Endodermal cell (in vitro differentiated cells): ENCODE data around the gene CCT6B. TPM values are rescaled to one million over a fixed set of nuclear protein-coding genes. Genes with fewer than 3 reads are reported as not detected.

Experiments used
- DNase-seq: peaks from one replicate; pipeline ENCODE4 v3.0.0-alpha.2; 2017
- H3K27ac ChIP-seq: 2 replicates; pipeline ENCODE4 v1.5.1; 2013; ENCODE audit warnings: mild to moderate bottlenecking, low read depth, low read length, moderate library complexity
- H3K27me3 ChIP-seq: 2 replicates; pipeline ENCODE4 v1.6.1; 2013; ENCODE audit warnings: mild to moderate bottlenecking, low read length, moderate library complexity; ENCODE audit not compliant: insufficient read depth, control insufficient read depth, poor library complexity, severe bottlenecking
- H3K36me3 ChIP-seq: 2 replicates; pipeline ENCODE4 v1.7.0; 2013; ENCODE audit warnings: mild to moderate bottlenecking, low read length, moderate library complexity; ENCODE audit not compliant: control insufficient read depth, insufficient read depth
- H3K4me1 ChIP-seq: one replicate; pipeline ENCODE4 v1.7.0; 2013; ENCODE audit warnings: low read length; ENCODE audit not compliant: control insufficient read depth, insufficient read depth
- H3K4me3 ChIP-seq: 2 replicates; pipeline ENCODE4 v1.5.1; 2013; ENCODE audit warnings: mild to moderate bottlenecking, low read length, moderate library complexity
- H3K9ac ChIP-seq: 2 replicates; pipeline ENCODE4 v1.6.1; 2013; ENCODE audit warnings: mild to moderate bottlenecking, low read length, moderate library complexity; ENCODE audit not compliant: poor library complexity, severe bottlenecking; ENCODE audit errors: extremely low read depth
- H3K9me3 ChIP-seq: 2 replicates; pipeline ENCODE4 v1.6.1; 2013; ENCODE audit warnings: mild to moderate bottlenecking, low read length, moderate library complexity; ENCODE audit not compliant: control insufficient read depth
- H3K27ac Mint-ChIP-seq: 2 replicates; pipeline ENCODE4 v1.8.0; 2020; ENCODE audit warnings: mixed read lengths
- H3K27me3 Mint-ChIP-seq: 2 replicates; pipeline ENCODE4 v1.8.0; 2021; ENCODE audit warnings: mild to moderate bottlenecking, mixed read lengths; ENCODE audit not compliant: insufficient read depth
- H3K36me3 Mint-ChIP-seq: 2 replicates; pipeline ENCODE4 v1.8.0; 2020; ENCODE audit warnings: low read depth, mixed read lengths
- H3K4me1 Mint-ChIP-seq: 2 replicates; pipeline ENCODE4 v1.8.0; 2020; ENCODE audit warnings: mixed read lengths
- H3K4me3 Mint-ChIP-seq: 2 replicates; pipeline ENCODE4 v1.8.0; 2020; ENCODE audit warnings: mild to moderate bottlenecking, moderate library complexity, mixed read lengths
- H3K9me3 Mint-ChIP-seq: 2 replicates; pipeline ENCODE4 v1.8.0; 2020; ENCODE audit warnings: mild to moderate bottlenecking, mixed read lengths
- WGBS, 2 experiments: methylation state at CpG; one replicate each; pipeline versions ENCODE4 v1.1.5 to v1.1.7; 2013; ENCODE audit warnings: missing lambda C conversion rate in 2 of 2, mixed read lengths in 1 of 2; ENCODE audit not compliant: insufficient coverage in 1 of 2, insufficient read length in 1 of 2; 5-methylcytosine and 5-hydroxymethylcytosine counted together
- total RNA-seq, 2 donors: library from RNA; stranded (reverse); fragmentation: NEBNext Ultra II Directional in 1 of 2; extraction: Animal tissue kit (Norgen Biotek cat#: 25700) in 1 of 2; gene quantifications; 2 replicates in 1 of 2; 3 replicates in 1 of 2; pipeline ENCODE4 v1.2.1, GENCODE V29; 2021
- TF ChIP-seq, protein P1 (sequence below): fragments of 200-600 bp; sonication (generic); conservative IDR thresholded peaks from 2 replicates; pipeline ENCODE4 v1.5.0; 2021; ENCODE audit warnings: antibody characterized with exemption, mild to moderate bottlenecking

CCT6B gene
- total RNA-seq, 2 donors from 2014 or later: 0.88 to 2.8 TPM

DNA sequence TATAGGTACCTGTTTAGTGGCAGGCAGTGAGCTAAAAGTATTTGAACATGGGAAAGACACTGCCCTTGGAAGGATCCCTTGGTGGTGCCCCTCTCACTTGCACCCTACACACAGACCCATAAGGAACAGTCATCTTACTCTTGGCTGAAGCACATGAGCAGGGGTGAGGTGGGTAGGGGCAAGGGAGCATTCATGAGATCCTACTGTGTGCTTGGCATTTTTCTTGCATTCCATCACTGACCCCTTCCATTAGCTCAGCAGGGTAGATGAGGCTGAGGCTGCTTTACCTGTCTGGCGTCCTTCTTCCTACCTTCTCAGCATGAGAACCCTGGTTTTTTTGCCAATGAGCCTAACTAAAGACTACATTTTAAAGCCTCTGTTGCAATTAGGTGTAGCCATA lies 48.3 kb downstream of the CCT6B start:
- Mint-ChIP-seq H3K27ac (no peak overlapping the region), H3K4me1 (peaks cover 25% of the 10 kb centered on the region), H3K4me3 (no peak overlapping the region), H3K36me3 (no peaks in the 10 kb centered on the region), H3K9me3 (no peaks in the 10 kb centered on the region), H3K27me3 (peaks cover 4% of the 10 kb centered on the region)
- DNase-seq: peak; percentile 89
- Histone ChIP-seq H3K9me3 (no peaks in the 10 kb centered on the region), H3K4me1 (peaks cover 10% of the 10 kb centered on the region), H3K27me3 (peaks cover 7% of the 10 kb centered on the region), H3K9ac (no peak overlapping the region), H3K27ac (no peak overlapping the region), H3K36me3 (no peaks in the 10 kb centered on the region), H3K4me3 (no peak overlapping the region)
- WGBS, 2 experiments: 68% methylated on average over 1 of the region's 1 CpG; no CpG with 5 or more reads in 1 of the 2 experiments
- TF ChIP-seq, protein P1, sequence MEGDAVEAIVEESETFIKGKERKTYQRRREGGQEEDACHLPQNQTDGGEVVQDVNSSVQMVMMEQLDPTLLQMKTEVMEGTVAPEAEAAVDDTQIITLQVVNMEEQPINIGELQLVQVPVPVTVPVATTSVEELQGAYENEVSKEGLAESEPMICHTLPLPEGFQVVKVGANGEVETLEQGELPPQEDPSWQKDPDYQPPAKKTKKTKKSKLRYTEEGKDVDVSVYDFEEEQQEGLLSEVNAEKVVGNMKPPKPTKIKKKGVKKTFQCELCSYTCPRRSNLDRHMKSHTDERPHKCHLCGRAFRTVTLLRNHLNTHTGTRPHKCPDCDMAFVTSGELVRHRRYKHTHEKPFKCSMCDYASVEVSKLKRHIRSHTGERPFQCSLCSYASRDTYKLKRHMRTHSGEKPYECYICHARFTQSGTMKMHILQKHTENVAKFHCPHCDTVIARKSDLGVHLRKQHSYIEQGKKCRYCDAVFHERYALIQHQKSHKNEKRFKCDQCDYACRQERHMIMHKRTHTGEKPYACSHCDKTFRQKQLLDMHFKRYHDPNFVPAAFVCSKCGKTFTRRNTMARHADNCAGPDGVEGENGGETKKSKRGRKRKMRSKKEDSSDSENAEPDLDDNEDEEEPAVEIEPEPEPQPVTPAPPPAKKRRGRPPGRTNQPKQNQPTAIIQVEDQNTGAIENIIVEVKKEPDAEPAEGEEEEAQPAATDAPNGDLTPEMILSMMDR: no peak

DNA sequence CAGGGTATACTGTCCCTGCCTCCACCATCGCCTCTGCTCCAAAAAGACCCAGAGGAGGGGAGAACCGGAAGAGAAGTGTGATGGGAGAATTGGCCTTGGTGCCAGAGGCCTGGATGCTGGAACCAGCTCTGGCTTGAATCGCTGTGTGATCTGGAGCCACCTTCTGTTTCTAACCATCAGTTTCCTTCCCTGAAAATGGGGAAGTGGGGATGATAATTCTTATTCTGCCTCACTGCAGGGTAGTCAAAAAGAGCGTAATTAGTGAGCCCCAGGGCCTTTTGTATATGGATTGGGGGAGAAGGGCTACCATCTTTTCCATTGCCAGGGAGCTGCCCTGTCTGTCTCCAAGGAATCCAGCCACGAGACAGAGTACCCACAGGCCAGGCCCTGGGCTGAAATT lies 52.2 kb downstream of the CCT6B start:
- Mint-ChIP-seq H3K4me1 (peaks cover 27% of the 10 kb centered on the region), H3K27ac (no peak overlapping the region)

DNA sequence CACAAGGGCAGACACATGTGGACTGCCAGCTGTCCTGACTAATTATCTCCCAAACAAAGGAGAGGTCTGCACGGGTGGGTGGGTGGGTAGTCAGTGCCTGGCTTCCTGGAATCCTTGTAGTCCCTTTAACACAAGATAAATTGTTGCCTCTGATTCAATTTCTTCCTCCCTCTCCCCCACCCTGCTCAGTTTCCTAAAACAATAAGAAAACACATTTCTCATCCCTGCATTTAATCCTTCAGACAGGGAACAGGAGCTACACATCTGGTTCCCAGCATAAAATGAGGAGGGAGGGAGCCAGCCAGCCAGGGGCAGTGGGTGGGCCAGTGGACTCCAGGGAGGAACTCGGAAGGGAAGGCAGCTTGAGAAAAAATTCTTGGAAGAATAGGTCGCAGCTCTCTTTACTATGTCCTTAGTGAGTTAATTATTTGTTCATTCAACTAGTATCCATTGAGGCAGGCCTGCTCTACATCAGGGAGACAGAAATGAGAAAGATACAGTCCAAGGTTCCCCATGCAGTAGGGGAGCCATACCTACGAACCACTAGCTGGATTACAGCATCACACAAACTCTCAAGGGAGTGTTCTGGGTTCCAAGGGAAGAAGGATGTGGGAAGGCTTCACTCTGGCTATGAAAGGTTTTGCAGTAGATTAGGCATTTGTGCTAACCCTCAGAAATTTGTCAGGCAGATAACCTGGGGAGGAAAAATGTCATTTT lies 58.3 kb downstream of the CCT6B start:
- TF ChIP-seq, protein P1: no peak
- H3K9ac ChIP-seq: no peak overlapping the region
- Mint-ChIP-seq H3K4me1 (peaks cover 1% of the 10 kb centered on the region), H3K36me3 (no peaks in the 10 kb centered on the region), H3K9me3 (no peaks in the 10 kb centered on the region), H3K4me3 (no peak overlapping the region), H3K27ac (no peak overlapping the region), H3K27me3 (peaks cover 50% of the 10 kb centered on the region)
- WGBS, 2 experiments: 90 to 92% methylated on average over 2 to 4 of the region's 4 CpGs
- DNase-seq: no peak
- no peaks in the 10 kb centered on the region for H3K9me3 ChIP-seq
- H3K36me3 ChIP-seq: no peaks in the 10 kb centered on the region
- H3K27me3 ChIP-seq: peaks cover 39% of the 10 kb centered on the region
- H3K4me3 ChIP-seq: no peak overlapping the region
- H3K27ac ChIP-seq: no peak overlapping the region
- no peaks in the 10 kb centered on the region for H3K4me1 ChIP-seq

More for the DNA sequence above, 52.2 kb downstream of the CCT6B start:
- H3K9me3 ChIP-seq: no peaks in the 10 kb centered on the region
- no peak for DNase-seq
- Mint-ChIP-seq H3K4me3 (no peak overlapping the region), H3K9me3 (no peaks in the 10 kb centered on the region), H3K27me3 (peaks cover 5% of the 10 kb centered on the region), H3K36me3 (no peaks in the 10 kb centered on the region)
- H3K36me3 ChIP-seq: no peaks in the 10 kb centered on the region
- H3K9ac ChIP-seq: no peak overlapping the region
- H3K4me1 ChIP-seq: peaks cover 10% of the 10 kb centered on the region
- no peak overlapping the region for H3K4me3 ChIP-seq
- no peak overlapping the region for H3K27ac ChIP-seq
- TF ChIP-seq, protein P1: no peak
- 94 to 100% methylated on average over 1 to 5 of the region's 5 CpGs for WGBS, 2 experiments
- H3K27me3 ChIP-seq: no peaks in the 10 kb centered on the region
